GM04504 (cell line): Measurements from ENCODE around the gene NUP43.
A peak's percentile ranks its signal among the peaks of the same experiment; 100 is the strongest.
"Not testable (repeated sequence)": the region's sequence is repeated elsewhere in the genome, so short reads cannot be mapped to it uniquely, and the experiment has no call there.

ENCODE experiments used
- DNase-seq: peaks from one replicate; pipeline ENCODE4 v3.0.0-alpha.2; 2012; ENCODE audit warnings: low read depth

NUP43 gene, protein sequence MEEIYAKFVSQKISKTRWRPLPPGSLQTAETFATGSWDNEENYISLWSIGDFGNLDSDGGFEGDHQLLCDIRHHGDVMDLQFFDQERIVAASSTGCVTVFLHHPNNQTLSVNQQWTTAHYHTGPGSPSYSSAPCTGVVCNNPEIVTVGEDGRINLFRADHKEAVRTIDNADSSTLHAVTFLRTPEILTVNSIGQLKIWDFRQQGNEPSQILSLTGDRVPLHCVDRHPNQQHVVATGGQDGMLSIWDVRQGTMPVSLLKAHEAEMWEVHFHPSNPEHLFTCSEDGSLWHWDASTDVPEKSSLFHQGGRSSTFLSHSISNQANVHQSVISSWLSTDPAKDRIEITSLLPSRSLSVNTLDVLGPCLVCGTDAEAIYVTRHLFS

DNA sequence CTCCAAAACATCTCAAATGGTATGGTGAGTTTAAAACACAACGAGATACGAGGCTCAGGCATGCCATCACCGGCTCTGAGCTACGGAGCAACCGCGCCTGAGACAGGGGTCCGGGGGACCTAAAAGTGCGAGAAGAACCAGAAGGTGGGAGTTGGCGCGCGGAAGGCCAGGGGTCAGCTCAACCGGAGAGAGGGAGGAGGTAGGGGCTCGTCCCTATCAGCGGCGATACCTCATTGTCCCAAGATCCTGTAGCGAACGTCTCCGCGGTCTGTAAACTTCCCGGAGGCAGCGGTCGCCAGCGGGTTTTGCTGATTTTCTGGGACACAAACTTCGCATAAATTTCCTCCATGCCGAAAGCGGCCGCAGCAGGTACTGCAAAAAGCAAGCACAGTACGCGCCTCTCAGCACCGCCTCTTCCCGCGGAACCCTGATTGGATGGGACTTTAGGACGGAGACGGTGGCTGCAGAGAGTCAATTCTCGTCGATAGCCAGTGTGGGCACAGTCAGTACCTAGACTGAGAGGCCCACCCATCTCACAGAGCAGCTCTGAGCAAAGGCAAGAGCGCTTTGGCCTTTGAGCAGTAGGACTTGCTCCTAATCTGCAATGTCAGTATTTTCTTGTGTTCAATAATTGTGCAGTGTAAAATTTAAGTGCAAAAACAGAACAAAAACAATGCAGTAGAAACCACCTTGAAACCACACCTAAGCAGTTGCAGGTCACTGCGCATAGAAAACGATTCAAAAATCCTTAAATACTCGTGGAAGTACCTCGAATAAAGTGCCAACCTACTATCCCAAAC lies at the start of gene NUP43:
Gene NUP43, minus strand, starts transcription at position 383 of the 800 bp plus-strand sequence. Its CDS starts 34 bp downstream, at position 349.
- peak; percentile 85 for DNase-seq

DNA sequence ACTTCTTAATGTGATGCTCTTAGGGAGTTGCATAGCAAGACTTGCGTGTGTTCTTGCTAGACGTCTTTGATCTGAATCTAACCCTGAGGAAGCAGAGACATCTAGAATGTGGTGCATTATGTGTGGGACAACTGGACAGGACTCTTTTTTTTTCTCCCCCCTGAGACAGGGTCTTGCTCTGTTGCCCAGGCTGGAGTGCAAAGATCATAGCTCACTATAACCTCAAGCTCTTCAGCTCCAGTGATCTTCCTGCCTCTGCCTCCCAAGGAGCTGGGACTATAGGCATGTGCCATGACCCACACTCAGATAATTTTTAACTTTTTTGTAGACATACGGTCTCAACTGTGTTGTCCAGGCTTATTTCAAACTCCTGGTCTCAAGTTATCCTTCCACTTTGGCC lies 37.2 kb upstream of the NUP43 start:
- no peak for DNase-seq

DNA sequence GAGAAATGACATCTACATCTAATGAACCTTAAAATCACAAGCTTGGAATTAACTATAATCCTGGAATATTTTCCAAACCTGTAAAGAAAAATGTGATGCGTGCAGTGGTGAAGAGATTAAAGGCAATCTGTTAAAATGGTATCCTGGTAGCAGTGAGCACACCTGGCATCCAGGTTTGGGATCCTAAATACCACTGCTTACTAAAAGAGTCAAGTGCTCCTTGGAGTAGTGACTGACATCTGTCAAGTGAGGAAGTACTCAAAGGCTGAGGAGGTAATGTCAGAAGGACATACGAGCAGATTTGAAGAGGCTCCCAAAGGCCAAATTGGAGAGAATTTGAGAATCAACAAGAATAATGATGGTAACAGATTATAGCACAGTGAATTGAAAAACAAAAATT lies 36.0 kb upstream of the NUP43 start:
- DNase-seq = no peak

DNA sequence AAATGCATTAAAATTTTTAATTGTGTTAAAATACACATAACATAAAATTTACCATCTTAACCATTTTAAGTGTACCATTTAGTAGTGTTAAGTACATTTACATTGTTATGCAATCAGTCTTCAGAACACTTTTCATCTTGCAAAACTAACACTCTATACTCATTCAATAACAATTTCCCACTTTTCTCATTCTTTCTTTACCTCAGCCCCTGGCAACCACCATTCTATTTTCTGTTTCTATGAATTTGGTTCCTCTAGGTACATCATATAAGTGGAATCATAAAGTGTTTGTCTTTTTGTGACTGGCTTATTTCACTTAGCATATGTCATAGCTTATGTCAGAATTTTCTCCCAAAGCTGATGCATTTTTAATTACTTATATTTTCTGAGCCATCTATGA lies 35.4 kb upstream of the NUP43 start:
- no peak for DNase-seq

DNA sequence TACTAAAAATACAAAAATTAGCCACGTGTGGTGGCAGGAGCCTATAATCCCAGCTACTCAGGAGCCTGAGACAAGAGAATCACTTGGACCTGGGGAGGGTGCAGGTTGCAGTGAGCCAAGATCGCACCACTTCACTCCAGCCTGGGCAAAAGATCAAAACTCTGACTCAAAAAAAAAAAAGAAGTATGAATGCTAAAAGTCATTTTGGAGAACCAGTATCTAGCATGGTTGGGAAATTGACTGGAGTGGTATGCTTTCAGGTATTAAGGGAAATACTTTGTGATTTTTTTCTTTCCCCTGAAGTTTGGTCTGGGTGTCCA lies 33.3 kb upstream of the NUP43 start:
- DNase-seq = no peak

DNA sequence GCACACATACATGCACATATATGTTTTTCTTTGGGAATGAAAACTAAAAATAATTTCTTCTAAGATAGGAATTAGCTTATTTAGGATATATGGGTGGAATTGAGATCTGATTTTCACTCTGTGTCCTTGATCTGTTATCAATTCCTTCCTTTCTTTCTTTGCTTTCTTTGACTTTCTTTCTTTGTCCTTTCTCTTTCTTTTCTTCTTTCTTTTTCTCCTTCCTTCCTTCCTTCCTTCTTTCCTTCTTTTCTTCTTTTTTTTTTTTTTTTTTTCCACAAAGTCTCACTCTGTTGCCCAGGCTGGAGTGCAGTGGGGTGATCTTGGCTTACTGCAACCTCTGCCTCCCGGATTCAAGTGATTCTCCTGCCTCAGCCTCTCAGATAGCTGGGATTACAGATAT lies 31.3 kb upstream of the NUP43 start:
- DNase-seq = no peak

DNA sequence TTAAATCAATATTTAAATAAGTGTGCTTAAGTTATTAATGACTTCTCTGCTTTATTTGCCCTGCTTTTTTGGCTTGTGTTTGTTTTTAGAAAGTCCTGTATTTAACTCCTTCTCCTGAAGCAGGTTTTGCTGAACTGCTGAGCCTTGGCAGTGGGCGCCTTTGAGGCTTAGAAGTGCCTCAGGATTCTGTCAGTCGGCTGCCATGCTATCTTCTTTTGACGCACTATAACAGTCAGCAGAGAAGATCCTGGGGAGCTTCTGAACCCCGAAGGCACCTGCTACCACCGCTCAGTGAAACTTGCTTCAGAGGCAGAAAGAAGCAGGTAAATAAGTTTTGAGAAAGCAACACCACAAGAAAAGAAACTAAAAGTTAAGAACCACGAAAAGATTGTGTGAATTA lies 25.6 kb upstream of the NUP43 start:
- DNase-seq = no peak

DNA sequence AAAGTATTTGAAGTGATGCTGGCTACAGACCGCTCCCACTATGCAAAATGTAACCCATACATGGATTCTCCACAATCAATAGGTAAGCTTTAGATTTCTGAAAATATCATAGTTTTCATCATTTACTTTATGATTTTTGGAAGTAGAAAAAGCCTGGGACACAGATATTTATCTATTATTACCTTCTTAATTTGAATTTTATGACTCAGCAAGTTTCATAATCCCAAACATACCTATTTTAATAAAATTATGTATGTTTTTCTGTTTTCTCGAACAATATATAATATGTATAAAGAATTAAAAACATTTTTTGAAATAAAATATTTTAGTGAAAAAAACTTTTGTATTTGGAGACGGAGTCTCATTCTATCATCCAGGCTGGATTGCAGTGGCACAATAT lies 24.9 kb upstream of the NUP43 start:
- no peak for DNase-seq

DNA sequence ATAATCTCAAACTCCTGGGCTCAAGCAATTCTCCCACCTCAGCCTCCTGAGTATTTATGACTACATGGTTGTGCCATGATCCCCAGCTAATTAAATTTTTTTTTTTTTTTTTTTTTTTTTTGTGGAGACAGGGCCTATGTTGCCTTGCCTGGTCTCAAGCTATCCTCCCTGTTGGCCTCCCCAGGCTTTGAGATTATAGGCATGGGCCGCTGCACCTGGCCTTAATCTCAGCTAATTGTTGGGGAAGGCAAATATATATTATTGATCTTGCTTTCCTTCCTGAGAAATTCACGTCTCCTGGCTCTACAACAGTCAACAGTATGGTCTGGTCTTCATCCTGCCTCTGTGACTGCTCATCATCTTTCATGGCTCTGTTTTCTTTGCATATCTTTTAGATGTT lies 23.3 kb upstream of the NUP43 start:
- DNase-seq = no peak

DNA sequence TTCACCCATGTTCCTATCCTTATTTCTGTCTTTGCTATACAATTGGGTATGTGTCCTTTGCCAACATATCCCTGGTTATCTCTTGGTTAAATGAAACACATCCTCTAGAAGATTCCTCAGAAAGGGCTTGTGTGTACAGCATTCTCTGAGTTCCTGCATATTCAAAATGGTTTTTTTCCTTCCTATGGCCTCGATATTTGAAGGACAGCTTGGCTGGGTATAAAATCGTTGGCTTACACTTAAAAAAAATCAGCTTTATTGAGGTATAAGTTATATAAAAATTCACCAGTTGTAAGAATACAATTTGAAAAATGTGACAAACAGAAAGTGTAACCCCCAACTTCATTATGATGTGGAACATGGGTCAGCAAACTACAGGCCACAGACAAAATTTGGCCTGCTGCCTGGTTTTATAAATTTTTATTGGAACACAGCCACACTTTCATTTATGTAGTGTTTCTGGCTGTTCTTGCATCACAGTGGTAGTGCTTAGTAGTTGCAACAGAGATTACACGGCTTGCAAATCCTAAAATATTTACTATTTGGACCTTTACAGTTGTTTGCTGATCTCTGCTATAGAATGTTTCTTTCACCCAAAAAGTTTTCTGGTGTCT lies 19.9 kb upstream of the NUP43 start:
- DNase-seq = no peak

DNA sequence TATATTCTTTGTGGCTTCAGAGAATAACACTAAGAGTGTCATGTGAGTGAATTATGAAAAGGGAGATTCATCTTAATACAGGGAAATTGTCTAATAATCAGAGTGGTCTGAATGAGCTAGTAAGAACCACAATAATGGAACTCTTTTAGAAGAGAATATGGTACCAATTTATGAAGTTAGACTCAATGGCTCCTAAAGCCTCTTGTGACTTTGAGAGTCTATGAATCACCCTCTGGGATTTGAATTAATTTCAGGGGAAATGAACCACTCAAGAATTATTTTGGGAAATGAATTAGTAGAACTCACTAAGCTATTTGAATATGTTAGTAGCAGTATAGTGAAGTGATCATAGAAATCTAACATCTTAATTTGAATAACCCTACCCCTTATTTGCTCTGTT lies 17.5 kb upstream of the NUP43 start:
- no peak for DNase-seq

DNA sequence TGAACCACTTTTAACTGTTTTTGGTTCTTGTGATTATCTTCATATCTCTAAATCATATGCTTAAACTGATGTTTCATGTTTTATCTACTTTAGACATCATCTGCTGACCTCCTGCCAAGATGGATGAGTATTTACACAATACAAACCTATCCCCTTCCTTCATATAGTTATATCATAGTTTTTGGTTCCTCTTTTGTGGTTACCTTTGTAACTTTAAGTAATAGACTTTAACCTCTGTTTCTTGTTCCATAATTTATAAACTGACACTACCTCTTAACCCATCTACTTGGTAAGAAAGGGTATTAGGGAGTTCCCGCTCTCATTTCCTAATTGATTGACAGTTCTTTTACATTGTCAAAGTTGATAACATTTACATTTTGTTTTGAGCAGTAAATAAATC lies 15.1 kb upstream of the NUP43 start:
- no peak for DNase-seq

DNA sequence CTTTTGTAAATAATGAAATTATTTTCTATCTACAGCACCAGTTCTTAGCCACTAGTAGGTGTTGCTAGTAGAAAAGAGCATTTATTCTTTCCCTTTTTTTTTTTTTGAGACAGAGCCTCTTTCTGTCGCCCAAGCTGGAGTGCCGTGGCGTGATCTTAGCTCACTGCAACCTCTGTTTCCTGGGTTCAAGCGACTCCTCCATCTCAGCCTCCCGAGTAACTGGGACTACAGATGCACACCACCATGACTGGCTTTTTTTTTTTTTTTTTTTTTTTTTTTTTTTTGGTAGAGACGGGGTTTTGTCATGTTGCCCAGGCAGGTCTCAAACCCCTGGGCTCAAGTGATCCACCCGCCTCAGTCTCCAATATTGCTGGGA lies 9.9 kb upstream of the NUP43 start:
- no peak for DNase-seq

DNA sequence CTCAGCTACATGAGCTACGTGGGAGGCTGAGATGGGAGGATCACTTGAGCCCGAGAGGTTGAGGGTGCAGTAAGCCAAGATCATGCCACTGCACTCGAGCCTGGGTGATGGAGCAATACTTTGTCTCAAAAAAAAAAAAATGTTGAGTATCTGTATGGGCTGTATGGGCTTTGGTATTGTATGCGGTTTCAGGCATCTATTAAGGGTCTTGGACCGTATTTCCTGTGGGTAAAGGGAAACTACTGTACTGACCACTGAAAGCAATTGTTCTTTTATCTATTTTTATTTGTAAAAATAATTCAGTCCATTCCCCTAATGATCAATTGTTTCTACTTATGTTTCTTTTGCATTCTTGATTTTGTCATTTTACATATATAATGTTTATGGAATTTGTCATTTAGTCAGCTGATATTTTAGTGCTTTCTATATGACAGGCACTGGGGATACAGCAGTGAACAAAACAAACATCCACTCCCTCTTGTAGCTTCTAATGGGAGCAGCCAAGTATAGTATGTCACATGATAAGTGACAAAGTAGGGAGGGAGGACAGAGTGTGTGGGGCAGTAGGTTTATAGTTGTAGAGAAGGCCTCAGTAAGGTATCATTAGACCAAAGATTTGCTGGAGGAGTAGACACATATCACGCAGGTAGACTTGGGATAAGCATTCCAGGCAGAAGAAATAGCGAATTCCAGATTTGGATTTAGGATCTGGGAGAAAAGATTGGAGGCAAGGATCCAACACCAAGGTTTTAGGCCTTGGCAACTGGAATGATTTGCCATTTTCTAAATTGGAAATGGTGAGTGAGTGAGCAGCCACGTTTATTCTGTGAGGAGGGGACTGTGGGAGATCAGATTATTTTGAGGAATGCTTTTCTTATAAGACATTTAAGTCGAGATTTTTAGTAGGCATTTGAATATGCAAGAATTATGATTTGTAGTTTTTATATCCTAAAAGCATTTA lies 9.3 kb upstream of the NUP43 start:
- no peak for DNase-seq

DNA sequence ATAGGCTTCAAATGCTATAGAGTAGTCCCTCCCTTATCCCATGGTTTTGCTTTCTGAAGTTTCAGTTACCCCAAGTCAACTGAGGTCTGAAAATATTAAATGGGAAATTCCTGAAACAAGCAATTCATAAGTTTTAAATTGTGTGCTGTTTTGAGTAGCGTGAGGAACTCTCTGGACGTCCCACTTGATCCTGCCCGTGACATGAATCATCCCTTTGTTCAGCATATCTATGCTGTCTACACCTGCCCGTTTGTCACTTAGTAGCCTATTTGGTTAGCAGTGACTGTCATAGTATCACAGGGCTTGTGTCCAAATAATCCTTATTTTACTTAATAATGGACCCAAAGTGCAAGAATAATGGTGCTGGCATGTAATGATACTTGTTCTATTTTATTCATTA lies 8.2 kb upstream of the NUP43 start:
- no peak for DNase-seq

DNA sequence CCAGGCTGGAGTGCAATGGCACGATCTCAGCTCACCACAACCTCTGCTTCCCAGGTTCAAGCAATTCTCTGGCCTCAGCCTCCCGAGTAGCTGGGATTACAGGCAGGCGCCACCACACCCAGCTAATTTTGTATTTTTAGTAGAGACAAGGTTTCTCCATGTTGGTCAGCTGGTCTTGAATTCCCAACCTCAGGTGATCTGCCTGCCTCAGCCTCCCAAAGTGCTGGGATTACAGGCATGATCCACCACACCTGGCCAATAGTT lies 7.0 kb upstream of the NUP43 start:
- DNase-seq = not testable (repeated sequence)

DNA sequence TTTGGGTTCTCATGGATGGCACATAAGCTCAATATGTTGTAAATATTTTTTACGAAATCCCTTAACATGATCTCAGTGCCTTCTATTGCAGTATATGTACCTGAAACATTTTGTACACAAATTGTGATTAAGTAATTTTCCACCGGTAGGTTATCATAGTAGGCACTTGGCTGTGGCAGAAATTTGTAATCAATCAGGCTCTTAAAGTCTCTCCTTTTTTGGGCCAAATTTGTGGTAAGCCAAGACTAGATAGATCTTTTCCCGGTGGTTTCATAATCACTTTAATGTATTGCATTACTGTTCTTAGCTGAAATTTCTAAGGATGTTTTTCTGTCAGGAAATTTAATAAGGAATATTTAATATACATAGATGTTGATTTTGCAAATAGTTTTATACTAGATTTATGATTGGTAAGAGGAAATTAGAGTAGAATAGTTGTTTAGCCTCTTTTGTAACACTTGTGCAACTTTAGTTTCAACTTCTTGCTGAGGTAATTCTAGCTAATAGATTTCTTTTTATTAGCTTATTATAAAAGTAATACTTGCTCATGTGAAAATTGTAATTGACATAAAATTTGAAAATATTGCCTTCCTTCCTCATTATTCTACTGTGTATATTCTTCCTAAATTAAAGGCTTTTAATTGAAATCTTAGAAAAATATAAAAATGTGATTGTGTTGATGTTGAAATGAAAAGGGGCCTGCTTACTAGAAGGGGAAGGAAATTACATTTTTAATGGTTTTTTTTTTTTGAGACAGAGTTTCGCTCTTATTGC lies 6.5 kb upstream of the NUP43 start:
- no peak for DNase-seq

DNA sequence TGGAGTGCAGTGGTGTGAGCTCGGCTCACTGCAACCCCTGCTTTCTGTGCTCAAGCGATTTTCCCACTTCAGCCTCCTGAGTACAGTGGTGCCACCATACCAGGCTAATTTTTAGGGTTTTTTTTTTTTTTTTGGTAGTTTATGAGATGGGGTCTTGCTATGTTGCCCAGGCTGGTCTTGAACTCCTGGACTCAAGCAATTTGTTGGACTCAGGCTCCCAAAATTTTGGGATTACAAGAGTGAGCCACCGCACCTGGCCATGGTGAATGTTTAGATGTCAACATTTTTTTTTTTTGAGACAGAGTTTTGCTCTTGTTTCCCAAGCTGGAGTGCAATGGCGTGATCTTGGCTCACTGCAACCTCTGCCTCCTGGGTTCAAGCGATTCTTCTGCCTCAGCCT lies 5.6 kb upstream of the NUP43 start:
- DNase-seq = not testable (repeated sequence)

DNA sequence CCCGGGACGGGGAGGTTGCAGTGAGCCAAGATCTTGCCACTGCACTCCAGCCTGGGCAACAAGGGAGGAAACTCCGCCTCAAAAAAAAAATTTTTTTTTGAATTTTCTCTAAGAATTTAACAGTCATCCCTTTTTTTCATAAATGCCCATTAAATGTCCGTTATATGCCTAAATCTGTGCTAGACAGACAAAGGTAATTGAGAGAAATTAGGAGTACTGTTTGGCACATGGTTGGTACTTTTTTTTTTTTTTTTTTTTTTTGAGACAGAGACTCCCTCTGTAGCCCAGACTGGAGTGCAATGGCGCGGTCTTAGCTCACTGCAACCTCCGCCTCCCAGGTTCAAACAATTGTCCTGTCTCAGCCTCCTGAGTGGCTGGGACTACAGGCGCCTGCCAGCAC lies 4.9 kb upstream of the NUP43 start:
- no peak for DNase-seq

DNA sequence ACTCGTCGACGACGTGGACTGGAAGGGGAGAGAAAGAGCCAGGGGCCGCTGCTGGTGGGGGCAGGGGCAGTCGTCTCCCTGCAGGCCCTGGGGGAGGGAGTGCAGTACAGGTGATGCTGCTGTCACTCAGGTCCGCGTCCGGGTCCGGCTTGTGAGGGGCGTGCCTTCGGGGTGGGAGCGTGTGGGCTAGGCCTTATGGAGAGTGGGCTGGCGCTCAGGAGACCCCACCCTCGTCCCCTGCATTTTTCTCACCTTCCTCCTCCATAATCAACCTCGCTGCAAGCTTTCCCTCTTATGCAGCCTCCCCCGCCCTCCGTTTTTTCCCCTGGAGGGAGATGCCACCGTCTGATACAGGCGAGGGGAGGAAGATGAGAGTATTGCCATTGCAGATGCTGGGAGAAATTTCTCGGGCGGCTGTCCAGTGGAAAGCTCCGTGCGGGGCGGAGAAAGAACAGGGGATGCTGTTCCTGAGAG lies 3.8 kb upstream of the NUP43 start:
- no peak for DNase-seq

DNA sequence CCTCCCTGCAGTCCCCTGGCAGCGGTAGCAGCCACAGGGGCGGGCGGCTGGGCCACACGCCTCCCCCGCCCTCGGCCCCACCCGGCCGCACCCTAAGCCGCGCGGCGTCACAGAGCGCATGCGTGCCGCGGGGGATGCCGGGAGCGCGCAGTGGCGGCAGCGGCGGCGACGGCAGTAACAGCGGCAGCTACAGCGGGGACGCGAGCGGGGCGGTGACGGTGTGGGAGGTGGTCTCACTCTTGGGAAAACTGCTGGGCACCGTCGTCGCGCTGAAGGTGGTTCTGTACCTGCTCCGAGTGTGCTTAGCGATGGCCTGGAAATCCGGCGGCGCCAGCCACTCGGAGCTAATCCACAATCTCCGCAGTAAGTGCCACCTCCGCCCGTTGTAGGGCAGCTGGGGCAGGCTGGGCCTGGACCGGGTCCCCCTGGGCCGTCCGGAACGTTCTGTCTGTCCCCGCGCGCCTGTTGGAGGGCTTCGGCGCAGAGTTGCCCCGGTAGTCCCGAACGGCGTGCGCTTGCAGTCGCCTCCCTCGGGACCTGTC lies 3.3 kb upstream of the NUP43 start, which contains the start of gene PCMT1:
Gene PCMT1, plus strand, starts transcription at position 148 of the 542 bp plus-strand sequence. Its CDS starts 161 bp downstream, at position 309.
- peak; percentile 85 for DNase-seq
